Common myeloid progenitor, CD34-positive (primary cell): ENCODE measurements around the gene ADAM30.

ENCODE experiments used
- CTCF ChIA-PET: fragments of 350-600 bp; sonication (Branson Sonifier 250); formaldehyde crosslinking; loops from one replicate; lab custom pipeline; 2021; ENCODE audit warnings: antibody characterized with exemption; lab: Charles Lee
- POLR2A ChIA-PET: fragments of 350-600 bp; sonication (Branson Sonifier 250); formaldehyde crosslinking; loops from one replicate; lab custom pipeline; 2021; ENCODE audit warnings: antibody characterized with exemption; lab: Charles Lee
- DNase-seq, 3 donors: peaks; one replicate each; pipeline versions ENCODE4 v3.0.0 to v3.0.0-alpha.2; 2013
- H3K27ac ChIP-seq, 2 experiments: 1 replicate in 1 of 2; 2 replicates in 1 of 2; pipeline ENCODE4 v1.7.0; 2013; ENCODE audit warnings: inconsistent platforms in 2 of 2, low read length in 2 of 2, mild to moderate bottlenecking in 2 of 2, low read depth in 1 of 2, moderate library complexity in 1 of 2; ENCODE audit not compliant: severe bottlenecking in 2 of 2, insufficient read depth in 1 of 2, poor library complexity in 1 of 2
- H3K27me3 ChIP-seq, 5 experiments: replicated peaks in 2 of 5; 1 replicate in 3 of 5; 2 replicates in 2 of 5; pipeline versions ENCODE4 v1.6.1 to v1.7.0; 2013; ENCODE audit warnings: low read length in 4 of 5, mild to moderate bottlenecking in 2 of 5, moderate library complexity in 2 of 5, inconsistent platforms in 1 of 5; ENCODE audit not compliant: insufficient read depth in 5 of 5, control insufficient read depth in 4 of 5
- H3K36me3 ChIP-seq, 4 experiments: 1 replicate in 2 of 4; 2 replicates in 2 of 4; pipeline versions ENCODE4 v1.6.1 to v1.7.0; 2013; ENCODE audit warnings: low read length in 3 of 4, control low read depth in 1 of 4, mild to moderate bottlenecking in 1 of 4; ENCODE audit not compliant: control insufficient read depth in 4 of 4, insufficient read depth in 4 of 4
- H3K4me1 ChIP-seq, 4 experiments: 1 replicate in 3 of 4; 2 replicates in 1 of 4; pipeline versions ENCODE4 v1.6.1 to v1.7.1; 2013; ENCODE audit warnings: low read length in 3 of 4, mild to moderate bottlenecking in 3 of 4, control low read depth in 1 of 4, inconsistent platforms in 1 of 4, moderate library complexity in 1 of 4; ENCODE audit not compliant: control insufficient read depth in 4 of 4, insufficient read depth in 4 of 4; ENCODE audit errors: control extremely low read depth in 1 of 4
- H3K4me3 ChIP-seq, 7 experiments: 1 replicate in 4 of 7; 2 replicates in 3 of 7; pipeline versions ENCODE4 v1.5.1 to v1.7.0; 2013; ENCODE audit warnings: mild to moderate bottlenecking in 7 of 7, low read length in 6 of 7, moderate library complexity in 6 of 7, inconsistent platforms in 2 of 7, low read depth in 2 of 7, control low read depth in 1 of 7; ENCODE audit not compliant: insufficient read depth in 4 of 7, control insufficient read depth in 1 of 7; ENCODE audit errors: extremely low read depth in 1 of 7
- H3K9me3 ChIP-seq, 5 experiments: 1 replicate in 4 of 5; 2 replicates in 1 of 5; pipeline versions ENCODE4 v1.6.1 to v1.7.1; 2013; ENCODE audit warnings: low read length in 4 of 5, mild to moderate bottlenecking in 2 of 5, inconsistent platforms in 1 of 5, low read depth in 1 of 5, moderate library complexity in 1 of 5; ENCODE audit not compliant: control insufficient read depth in 4 of 5, insufficient read depth in 2 of 5; ENCODE audit errors: control extremely low read depth in 1 of 5
- WGBS: methylation state at CpG from one replicate; pipeline ENCODE4 v1.1.5; 2013; ENCODE audit not compliant: insufficient coverage; 5-methylcytosine and 5-hydroxymethylcytosine counted together

The ADAM30 gene

DNA sequence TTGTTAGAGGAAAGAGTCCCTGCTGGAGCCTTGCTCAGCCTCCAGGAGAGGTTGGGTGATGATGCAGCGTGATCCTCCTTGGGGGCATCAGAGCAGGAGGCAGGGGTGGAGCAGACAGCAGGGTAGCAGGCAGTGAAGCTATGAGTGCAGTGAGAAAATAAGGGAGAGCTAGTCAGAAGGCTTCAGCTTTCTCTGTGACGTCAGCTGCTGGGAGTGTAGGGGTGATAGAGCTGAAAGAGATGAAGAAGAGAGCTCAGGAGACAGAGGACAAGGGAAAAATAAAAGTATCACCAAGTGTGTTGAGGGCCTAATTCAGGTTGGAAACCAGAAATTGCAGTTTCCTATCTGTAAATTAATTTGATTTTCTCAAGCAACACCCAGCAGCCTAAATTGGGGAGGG is 2.2 kb upstream of the ADAM30 start:
- H3K27me3 ChIP-seq = no peaks in the 10 kb centered on the region
- CTCF ChIA-PET = no interaction called here
- no peak for DNase-seq
- peaks cover 0 to 3% (median 0%) of the 10 kb centered on the region in 5 experiments for H3K9me3 ChIP-seq
- H3K27ac ChIP-seq = no peak overlapping the region
- peaks cover 0 to 3% (median 0%) of the 10 kb centered on the region in 4 experiments for H3K4me1 ChIP-seq
- H3K36me3 ChIP-seq = no peaks in the 10 kb centered on the region
- 96% methylated on average over 2 of the region's 2 CpGs for WGBS
- POLR2A ChIA-PET = no interaction called here
- no peak overlapping the region for H3K4me3 ChIP-seq

DNA sequence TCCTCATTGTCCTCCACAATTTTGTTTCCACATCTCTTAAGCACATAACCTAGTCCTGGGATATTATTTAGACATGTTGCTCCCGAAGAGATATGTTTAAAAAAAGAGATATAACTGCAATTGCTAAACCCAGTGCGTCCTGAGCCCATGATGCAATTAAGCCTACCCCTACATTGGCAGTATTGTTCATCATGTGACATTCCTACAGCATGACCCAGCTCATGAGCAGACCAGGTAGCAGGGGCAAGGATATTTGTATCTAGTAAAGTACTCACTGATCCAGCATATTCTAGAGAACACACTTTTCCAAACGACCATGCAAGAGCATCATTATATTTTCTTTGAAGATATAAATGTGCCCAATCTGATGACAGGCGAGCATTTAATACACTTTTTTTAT is 1.2 kb downstream of the ADAM30 start:
- Histone ChIP-seq H3K36me3 (no peaks in the 10 kb centered on the region), H3K9me3 (peaks cover 0 to 3% (median 0%) of the 10 kb centered on the region in 5 experiments), H3K4me1 (peaks cover 0 to 3% (median 0%) of the 10 kb centered on the region in 4 experiments), H3K4me3 (no peak overlapping the region), H3K27me3 (no peaks in the 10 kb centered on the region), H3K27ac (no peak overlapping the region)
- POLR2A ChIA-PET = no interaction called here
- 100% methylated on average over 2 of the region's 4 CpGs for WGBS
- no peak for DNase-seq
- CTCF ChIA-PET = interaction anchor here (1.6 kb wide), 1 partner anchor 9 kb away, joined by 6 read pairs; no protein-coding TSS in a partner anchor

GRCh38 chr1:119893827-119894700 is 2.3 kb downstream of the ADAM30 start:
- Histone ChIP-seq H3K36me3 (no peaks in the 10 kb centered on the region), H3K27ac (no peak overlapping the region), H3K9me3 (peaks cover 0 to 4% (median 0%) of the 10 kb centered on the region in 5 experiments), H3K4me1 (peaks cover 0 to 3% (median 0%) of the 10 kb centered on the region in 4 experiments), H3K27me3 (no peaks in the 10 kb centered on the region), H3K4me3 (no peak overlapping the region)
- CTCF ChIA-PET = interaction anchor here (0.7 to 1.6 kb wide), 2 partner anchors 11 to 16 kb away, joined by 3 to 6 read pairs; no protein-coding TSS in a partner anchor
- POLR2A ChIA-PET = no interaction called here
- WGBS = 53% methylated on average over 9 of the region's 10 CpGs
- no peak for DNase-seq

- POLR2A ChIA-PET = no interaction called here
- Histone ChIP-seq H3K4me3 (no peak overlapping the region), H3K9me3 (peaks cover 0 to 11% (median 0%) of the 10 kb centered on the region in 5 experiments), H3K4me1 (peaks cover 0 to 3% (median 0%) of the 10 kb centered on the region in 4 experiments), H3K36me3 (no peaks in the 10 kb centered on the region), H3K27ac (no peak overlapping the region), H3K27me3 (no peaks in the 10 kb centered on the region)
- no peak for DNase-seq
- CTCF ChIA-PET = interaction anchor here (0.7 to 1.6 kb wide), 2 partner anchors 12 to 17 kb away, joined by 3 to 6 read pairs; no protein-coding TSS in a partner anchor
- 97% methylated on average over 5 of the region's 6 CpGs for WGBS
These were observed 3.0 kb downstream of the ADAM30 start for GRCh38 chr1:119893238-119893791.

DNA sequence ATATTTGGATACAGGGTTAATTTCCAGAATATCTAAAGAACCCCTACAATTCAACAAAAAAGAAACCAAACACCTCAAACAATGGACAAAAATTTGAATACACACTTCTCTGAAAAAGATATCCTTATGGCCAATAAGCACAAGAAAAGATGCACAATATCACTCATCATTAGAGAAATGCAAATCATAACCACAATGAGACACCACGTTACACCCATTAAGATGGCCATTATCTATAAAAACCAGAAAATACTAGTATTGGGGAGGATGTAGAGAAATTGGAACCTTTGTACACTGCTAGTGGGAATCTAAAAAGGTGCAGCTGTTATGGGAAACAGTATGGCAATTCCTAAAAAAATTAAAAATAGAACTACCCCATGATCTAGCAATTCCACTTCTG is 4.9 kb downstream of the ADAM30 start:
- DNase-seq = no peak
- ChIA-PET POLR2A (no interaction called here), CTCF (no interaction called here)
- no peaks in the 10 kb centered on the region for H3K27me3 ChIP-seq
- H3K27ac ChIP-seq = no peak overlapping the region
- peaks cover 0 to 21% (median 6%) of the 10 kb centered on the region in 5 experiments for H3K9me3 ChIP-seq
- no peak overlapping the region for H3K4me3 ChIP-seq
- no peaks in the 10 kb centered on the region for H3K36me3 ChIP-seq
- WGBS = no CpG with 5 or more reads among the region's 1 CpG
- H3K4me1 ChIP-seq = peaks cover 0 to 3% (median 0%) of the 10 kb centered on the region in 4 experiments

- Histone ChIP-seq H3K4me1 (peaks cover 0 to 11% (median 7%) of the 10 kb centered on the region in 4 experiments), H3K27me3 (no peaks in the 10 kb centered on the region), H3K9me3 (peaks cover 0 to 18% (median 6%) of the 10 kb centered on the region in 5 experiments), H3K36me3 (no peaks in the 10 kb centered on the region), H3K4me3 (no peak overlapping the region), H3K27ac (no peak overlapping the region)
- DNase-seq = no peak
- POLR2A ChIA-PET = no interaction called here
- CTCF ChIA-PET = no interaction called here
These were observed 7.8 kb downstream of the ADAM30 start for GRCh38 chr1:119888476-119888875.

DNA sequence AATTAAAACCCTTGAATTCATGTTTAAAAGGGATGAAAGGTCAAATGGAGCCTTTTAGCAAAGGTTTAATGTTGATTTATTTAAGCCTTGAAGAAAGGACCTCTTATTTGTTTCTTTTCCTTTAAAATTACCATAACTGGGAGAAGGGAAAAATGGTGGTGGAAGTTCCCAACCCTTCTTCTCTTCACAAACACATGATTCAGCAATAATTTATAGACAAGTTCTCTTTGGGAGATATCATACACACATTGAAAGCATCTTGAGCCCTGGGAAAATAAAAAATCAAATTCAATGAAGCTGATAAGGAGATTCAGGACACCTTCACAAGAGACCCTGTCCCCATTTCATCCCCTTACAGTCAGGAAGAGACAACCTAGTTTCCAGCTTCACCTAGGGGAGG is 8.9 kb downstream of the ADAM30 start:
- DNase-seq = no peak
- ChIA-PET POLR2A (no interaction called here), CTCF (interaction anchor here (1.1 to 2.1 kb wide), 3 partner anchors 8 to 23 kb away, joined by 3 to 6 read pairs (median 4); no protein-coding TSS in a partner anchor)
- Histone ChIP-seq H3K27ac (no peak overlapping the region), H3K27me3 (no peaks in the 10 kb centered on the region), H3K4me1 (peaks cover 0 to 11% (median 7%) of the 10 kb centered on the region in 4 experiments), H3K4me3 (no peak overlapping the region), H3K36me3 (no peaks in the 10 kb centered on the region), H3K9me3 (peaks cover 0 to 18% (median 6%) of the 10 kb centered on the region in 5 experiments)
